Measurements from ENCODE around the gene IRAK2. TPM values are rescaled to one million over a fixed set of nuclear protein-coding genes. Genes with fewer than 3 reads are reported as not detected.

IRAK2 gene
- total and polyA plus RNA-seq, 3 donors from 2014 or later = 2.1 to 3.8 (median 3.7) TPM

- no peak for TF ChIP-seq POLR2A (IDR thresholded peaks at IDR 0.05)
- no peak for TF ChIP-seq CTCF (IDR thresholded peaks at IDR 0.05)
- H3K4me3 ChIP-seq = no peak overlapping the region
- intact Hi-C loops (cut with DNase I; ENCODE audit: low total_unique reads) = no loop called here
- no peak overlapping the region for H3K27ac ChIP-seq
- H3K9me3 ChIP-seq = no peaks in the 10 kb centered on the region
- DNase-seq = no peak
- H3K4me1 ChIP-seq = no peaks in the 10 kb centered on the region
- H3K27me3 ChIP-seq = no peaks in the 10 kb centered on the region
- H3K36me3 ChIP-seq (ENCODE audit: low read depth, missing control alignments) = no peaks in the 10 kb centered on the region
- WGBS, 2 donors = 83 to 84% methylated on average over 7 of the region's 7 CpGs
Observed at GRCh38 chr3:10205451-10206165, 40.9 kb downstream of the IRAK2 start.

GRCh38 chr3:10206166-10206511 is 41.4 kb downstream of the IRAK2 start:
- intact Hi-C loops (cut with DNase I; ENCODE audit: low total_unique reads) = no loop called here
- no peaks in the 10 kb centered on the region for H3K4me1 ChIP-seq
- no peaks in the 10 kb centered on the region for H3K27me3 ChIP-seq
- TF ChIP-seq CTCF (IDR thresholded peaks at IDR 0.05) (no peak), POLR2A (IDR thresholded peaks at IDR 0.05) (no peak)
- WGBS, 2 donors = 84 to 92% methylated on average over 5 of the region's 5 CpGs
- H3K27ac ChIP-seq = no peak overlapping the region
- no peak for DNase-seq
- no peaks in the 10 kb centered on the region for H3K9me3 ChIP-seq
- no peaks in the 10 kb centered on the region for H3K36me3 ChIP-seq (ENCODE audit: low read depth, missing control alignments)
- no peak overlapping the region for H3K4me3 ChIP-seq

GRCh38 chr3:10213156-10213792 is 48.6 kb downstream of the IRAK2 start:
- no peak for TF ChIP-seq POLR2A (IDR thresholded peaks at IDR 0.05)
- TF ChIP-seq CTCF (IDR thresholded peaks at IDR 0.05) = no peak
- no peaks in the 10 kb centered on the region for H3K4me1 ChIP-seq
- H3K27me3 ChIP-seq = no peaks in the 10 kb centered on the region
- H3K36me3 ChIP-seq (ENCODE audit: low read depth, missing control alignments) = no peaks in the 10 kb centered on the region
- intact Hi-C loops (cut with DNase I; ENCODE audit: low total_unique reads) = no loop called here
- no peak for DNase-seq
- no peak overlapping the region for H3K27ac ChIP-seq
- H3K4me3 ChIP-seq = no peak overlapping the region
- no peaks in the 10 kb centered on the region for H3K9me3 ChIP-seq
- 84 to 87% methylated on average over 9 of the region's 9 CpGs for WGBS, 2 donors

- Histone ChIP-seq H3K9me3 (no peaks in the 10 kb centered on the region), H3K4me1 (no peaks in the 10 kb centered on the region), H3K27ac (no peak overlapping the region), H3K36me3 (ENCODE audit: low read depth, missing control alignments) (no peaks in the 10 kb centered on the region), H3K27me3 (no peaks in the 10 kb centered on the region), H3K4me3 (no peak overlapping the region)
- intact Hi-C loops (cut with DNase I; ENCODE audit: low total_unique reads) = no loop called here
- TF ChIP-seq POLR2A (IDR thresholded peaks at IDR 0.05) = no peak
- no peak for TF ChIP-seq CTCF (IDR thresholded peaks at IDR 0.05)
- no peak for DNase-seq
- 81 to 84% methylated on average over 6 of the region's 6 CpGs for WGBS, 2 donors
Observed at GRCh38 chr3:10215578-10216368, 51.1 kb downstream of the IRAK2 start.
